NCI-H187 treated with DMSO at 0.1 percent for 48 hours (cell line): ENCODE data around the gene OSTC.
"Not testable (repeated sequence)": the region's sequence is repeated elsewhere in the genome, so short reads cannot be mapped to it uniquely, and the experiment has no call there.

Experiments
- DNase-seq: peaks from one replicate; lab custom pipeline; 2025; lab: John Stamatoyannopoulos, UW

Gene OSTC

DNA sequence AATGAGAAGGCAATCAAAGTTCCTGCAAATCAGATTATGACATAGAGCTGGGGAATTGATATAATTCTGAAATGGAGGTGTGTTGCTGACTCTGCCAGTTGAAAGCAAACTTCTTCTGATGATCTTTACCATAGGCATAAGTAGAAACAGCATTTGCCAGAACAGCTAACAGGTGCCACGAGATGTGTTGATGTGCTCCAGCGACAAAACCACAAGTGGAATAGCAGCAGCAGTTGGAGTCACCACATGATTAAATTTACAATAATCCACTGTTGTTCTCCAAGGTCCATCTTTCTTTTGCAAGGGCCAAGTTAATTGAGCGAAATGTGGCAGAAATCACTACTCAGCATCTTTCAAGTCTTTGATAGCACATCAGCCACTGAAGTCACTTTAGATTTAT lies 3.7 kb upstream of the OSTC start:
- no peak for DNase-seq

DNA sequence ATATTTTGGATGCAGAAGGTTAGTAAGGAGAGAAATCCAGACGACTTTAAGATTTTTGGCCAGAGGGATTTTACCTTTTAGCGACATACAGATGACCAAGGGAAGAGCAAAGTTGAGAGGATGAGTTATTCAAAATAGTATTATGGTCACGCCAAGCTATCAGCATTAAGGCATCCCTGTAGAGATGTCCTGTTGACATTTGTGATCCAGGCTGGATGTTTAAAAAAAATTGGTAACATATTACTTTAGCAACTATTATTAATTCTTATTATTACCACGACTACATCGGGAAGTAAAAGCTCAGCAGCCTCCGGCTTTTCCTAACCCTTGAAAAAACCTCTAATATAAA lies 562 bp upstream of the OSTC start:
- DNase-seq, result no peak

DNA sequence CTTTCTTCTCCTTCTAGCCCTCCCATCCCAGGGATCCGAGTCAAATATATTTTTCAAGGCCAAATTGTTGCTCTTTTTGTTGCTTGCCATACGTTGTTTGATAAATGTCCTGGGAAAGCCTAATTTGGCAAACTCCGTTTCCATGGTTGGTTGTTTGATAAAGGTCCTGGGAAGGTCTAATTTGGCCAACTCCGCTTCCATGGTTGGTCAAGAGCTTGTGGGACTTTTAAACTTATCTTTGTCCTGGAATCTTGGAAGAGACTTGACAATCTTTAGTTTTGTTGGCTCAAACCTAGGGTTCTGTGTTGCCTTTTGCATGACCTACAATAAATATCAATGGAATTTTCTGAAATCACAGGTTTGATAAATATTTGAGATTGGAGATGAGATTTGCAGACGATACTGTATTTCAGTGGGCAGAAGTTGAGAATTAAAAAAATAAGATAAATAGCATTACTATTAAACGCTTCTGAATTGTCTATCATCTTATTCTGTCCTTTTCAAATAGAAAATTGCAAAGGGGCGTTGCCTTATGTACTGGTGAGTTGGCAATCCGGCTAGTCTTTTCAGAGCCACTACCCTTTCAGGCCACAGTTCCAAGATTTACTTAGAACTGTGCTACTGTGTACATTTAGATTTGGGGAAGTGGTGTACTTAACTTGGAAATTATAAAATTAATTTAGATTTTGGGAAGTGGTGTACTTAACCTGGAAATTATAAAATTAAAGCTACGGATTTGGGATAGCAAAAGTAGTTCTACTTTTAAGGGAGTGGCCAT lies 804 bp downstream of the OSTC start:
- DNase-seq, result no peak

DNA sequence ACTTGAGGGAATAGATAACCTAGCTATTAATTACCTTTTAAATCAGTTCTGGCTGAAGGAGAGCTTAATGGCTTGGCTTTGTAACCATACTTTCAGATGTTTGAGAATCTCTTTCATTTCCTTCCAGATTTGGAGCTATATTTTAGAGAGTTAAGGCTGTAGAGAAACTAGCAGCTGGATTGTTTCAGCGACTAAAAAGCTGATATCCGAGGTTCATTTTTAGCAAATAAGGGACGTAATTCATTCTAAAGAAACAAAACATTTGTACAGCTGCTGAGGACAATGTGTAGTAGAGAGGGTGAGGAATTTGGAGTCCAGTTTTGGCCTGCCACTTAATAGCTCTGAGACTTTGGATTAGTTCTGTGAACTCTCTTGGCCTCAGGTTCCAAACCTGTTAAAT lies 12.2 kb downstream of the OSTC start:
- no peak for DNase-seq

DNA sequence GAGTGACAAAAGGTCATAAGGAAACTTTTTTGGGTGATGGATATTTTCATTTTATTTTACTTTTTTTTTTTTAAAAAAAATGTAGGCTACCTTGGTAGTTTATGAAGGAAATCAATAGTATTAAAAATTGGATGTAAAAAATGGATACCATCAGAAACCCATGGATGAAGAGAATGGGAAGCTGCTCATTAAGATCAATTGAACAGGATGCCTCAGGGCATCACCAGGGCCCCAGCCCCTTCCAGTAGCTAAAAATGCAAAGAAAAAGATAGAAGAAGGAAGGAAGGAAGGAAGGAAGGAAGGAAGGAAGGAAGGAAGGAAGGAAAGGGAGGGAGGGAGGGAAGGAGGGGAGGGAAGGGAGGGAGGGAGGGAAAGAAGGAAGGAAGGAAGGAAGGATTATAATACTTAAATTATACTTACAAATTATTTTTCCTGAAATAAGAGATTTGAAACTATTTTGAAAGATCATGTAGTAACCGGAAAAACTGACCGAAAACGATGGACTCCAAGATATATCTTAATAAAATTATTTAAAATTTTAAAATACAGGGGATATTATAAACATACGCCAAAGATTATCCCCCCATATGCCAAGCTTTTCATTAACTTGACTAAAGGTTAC lies 24.1 kb downstream of the OSTC start:
- DNase-seq, result no peak

DNA sequence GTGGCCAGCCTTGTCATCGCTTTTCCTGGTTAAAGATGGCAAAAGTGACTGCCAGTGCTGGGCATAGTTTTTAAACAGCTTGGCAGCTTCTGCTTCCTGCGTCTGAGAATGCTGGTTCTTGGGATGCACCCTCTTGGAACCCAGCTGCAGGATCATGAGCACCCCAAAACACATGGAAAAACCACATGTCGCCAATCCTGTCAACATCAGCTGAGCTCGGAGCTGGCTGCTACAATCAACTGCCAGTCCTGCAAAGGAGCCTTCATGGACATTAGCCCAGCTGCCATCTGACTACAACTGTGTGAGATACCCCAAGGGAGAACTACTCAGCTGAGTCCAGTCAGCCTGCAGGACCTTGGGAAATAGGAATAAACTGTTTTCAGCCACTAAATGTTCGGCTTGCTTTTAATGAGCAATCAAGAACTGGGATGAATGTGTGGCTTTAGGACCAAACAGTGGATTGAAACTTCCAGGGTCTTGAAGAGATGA lies 31.0 kb downstream of the OSTC start:
- DNase-seq, result no peak

DNA sequence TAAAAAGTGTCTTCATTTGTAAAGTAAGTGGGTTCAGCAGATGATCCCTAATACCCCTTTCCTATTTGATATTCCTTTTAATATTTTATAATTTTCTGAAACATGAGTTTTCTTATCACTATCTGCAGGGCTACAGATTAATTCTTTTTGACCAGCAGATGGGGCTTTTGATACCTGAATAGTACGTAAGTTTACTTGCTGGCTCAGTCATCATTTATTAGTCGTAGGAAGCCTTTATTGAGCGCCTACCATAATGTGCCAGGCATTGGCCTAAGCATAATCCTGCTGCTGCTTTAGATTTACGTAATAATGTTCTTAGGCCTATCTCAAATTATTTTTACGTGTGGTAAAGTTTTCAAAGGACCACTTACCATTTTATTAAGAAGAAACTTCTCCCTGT lies 33.1 kb downstream of the OSTC start:
- DNase-seq, result no peak

DNA sequence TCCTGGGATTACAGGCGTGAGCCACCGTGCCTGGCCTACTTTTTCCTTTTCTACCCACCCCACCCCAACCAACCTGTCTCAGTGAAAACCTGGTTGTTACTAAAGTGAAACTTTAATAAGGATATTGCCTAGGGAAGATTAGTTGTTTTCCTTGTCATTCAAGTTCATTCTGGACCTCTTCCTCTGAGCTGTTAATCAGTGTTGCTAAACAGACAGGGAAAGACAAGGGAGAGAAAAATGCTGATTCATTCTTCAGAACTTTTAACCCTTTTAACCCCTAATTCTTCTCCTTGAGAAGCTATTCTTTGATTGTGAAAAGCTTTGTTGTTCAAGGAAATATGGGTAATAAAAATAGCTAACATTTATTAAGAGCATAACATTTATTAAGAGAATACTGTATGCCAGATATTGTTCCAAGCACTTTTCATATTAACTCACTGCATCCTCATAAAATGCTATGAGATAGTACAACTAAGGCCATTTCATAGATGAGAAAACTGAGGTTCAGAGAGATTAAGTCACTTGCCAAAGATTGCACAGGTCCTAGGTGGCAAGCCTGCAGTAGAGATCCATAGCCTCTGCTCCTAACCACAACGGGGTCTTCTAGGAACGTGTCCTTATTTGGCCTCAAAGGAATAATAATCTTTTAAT lies 34.8 kb downstream of the OSTC start:
- no peak for DNase-seq

DNA sequence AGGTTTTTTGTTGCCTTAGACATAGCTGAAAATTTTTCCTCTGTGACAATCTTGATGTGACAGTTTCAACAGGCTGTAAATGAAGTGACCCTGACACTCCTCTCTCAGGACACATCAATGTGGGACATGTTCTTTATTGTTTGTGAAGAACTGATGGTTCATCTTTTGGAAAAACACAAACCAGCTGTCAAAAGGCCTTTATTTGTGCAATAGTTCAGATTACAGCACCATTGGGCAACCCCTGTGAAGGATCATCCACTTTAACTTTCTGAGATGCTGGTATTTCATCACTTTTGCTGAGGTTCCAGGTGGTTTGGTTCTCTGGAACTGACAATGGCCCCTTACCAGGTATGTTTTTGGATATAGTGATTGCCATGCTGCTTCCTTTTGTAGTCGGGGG lies 40.3 kb downstream of the OSTC start:
- DNase-seq, result no peak

DNA sequence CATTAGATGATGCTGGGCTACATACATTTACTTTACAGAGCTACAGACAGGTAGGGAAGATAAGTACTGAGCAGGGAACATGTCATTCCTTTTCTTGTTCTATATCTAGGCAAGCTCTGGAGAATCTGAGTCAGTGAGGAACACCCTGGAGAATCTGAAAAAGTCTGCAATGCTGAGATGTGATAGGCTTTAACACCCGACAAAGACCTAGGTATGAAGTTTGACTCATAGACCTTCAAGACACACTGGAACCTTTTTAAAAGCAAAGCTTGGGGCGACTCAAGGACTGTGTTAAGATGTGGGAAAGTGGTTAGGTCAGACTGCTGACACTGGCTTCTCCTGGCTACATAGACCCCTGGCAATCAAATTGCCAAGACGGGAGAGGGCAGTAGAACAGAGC lies 42.8 kb downstream of the OSTC start:
- DNase-seq, result no peak

DNA sequence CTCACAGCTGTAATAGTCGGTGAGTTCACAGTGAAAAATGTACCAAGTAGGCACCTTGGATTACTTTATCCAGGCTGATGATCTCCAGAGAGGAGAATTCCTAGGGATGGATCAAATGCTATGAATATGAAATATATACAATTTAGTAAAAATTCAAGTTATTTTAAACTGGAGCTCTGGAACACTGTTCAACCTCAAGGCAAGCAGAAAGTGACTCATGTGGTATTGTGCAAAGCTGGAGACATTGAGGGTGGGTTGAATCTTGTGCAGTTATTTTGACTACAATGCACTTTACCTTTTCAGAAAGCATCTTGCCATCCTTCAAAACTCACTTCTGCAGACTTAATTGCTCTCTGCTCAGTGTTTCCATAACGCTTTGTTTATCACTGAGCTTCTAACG lies 43.4 kb downstream of the OSTC start:
- DNase-seq, result no peak

DNA sequence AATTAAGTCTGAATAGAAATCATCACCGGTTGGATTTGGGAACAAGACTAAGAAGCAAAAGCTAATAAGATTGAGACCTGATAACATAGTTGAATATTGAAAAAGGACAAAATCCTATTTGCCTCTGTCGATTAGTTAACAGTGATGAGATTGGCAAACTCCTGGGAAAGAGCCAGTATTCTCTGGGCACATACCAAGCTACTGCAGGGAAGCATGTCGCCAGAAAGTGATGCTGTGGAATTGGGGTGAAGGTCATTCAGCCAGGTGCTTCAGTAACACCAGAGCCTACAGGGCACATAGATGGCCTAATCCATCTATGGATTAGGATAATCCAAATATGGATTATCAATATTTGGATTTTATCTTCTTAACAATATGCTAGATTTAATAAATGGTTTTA lies 44.0 kb downstream of the OSTC start:
- DNase-seq, result no peak

DNA sequence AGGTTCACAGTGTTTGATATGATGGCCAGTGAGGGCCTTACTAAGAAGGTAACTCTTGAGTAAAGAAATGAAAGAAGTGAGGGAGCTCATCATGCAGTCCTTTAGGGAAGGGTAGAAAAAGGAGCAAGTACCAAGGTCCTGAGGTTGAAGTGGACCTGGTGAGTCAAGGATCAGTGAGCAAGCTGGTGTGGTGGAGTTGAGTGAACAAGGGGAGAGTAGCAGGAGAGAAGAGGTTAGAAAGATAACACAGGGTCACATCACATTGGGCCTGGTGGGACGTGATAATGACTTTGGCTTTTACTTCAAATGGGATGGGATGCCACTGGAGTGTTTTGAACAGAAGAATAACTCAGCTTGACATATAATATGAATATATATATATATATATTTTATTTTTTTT lies 44.7 kb downstream of the OSTC start:
- DNase-seq, result no peak

DNA sequence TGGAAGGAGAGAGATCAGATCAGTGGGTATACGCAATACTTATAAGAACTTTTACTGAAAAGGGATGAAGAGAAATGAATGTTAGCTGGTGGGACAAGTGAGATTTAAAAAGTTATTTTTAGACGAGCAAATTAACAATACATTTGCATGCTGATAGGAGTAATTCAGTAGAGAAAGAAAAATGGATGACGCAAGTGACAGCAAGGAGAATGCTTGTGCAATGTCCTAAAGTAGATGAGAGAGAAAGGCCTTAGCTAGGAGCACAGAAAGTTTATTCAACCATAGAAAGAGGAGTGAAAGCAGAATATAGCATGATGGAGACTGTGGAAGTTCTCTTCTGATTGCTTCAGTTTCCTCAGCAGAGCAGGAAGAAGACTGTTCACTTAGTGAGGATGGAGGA lies 45.8 kb downstream of the OSTC start:
- no peak for DNase-seq

DNA sequence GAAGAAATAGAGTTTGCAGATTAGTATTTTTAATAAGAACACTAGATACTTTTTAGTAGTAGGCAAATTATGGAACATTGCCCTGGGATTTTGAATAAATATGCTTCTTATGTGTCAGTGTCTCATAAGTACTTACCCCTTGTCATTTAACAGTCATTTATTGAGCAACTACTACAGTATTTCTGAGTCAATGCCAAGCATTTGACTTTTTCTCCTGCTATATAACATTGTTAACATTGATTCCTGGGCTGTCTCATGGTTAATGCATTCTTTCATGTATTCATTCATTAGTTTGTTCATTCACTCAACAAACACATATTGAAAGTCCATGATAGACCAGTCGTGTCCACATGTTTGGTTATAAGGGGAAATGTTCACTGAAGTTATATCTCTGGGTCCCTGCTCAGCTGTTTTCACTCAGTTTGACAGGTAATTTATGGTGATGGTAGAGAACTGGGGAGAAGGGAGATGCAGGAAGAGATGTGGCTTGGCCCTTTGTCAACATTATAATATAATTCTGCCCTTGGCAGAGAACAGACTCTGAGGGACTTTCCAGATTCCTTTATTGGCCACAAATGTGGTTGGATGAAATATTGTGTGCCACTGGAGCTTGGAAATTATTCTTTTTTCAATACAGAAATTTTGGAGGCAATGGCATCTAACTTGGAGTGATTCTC lies 49.8 kb downstream of the OSTC start:
- no peak for DNase-seq

DNA sequence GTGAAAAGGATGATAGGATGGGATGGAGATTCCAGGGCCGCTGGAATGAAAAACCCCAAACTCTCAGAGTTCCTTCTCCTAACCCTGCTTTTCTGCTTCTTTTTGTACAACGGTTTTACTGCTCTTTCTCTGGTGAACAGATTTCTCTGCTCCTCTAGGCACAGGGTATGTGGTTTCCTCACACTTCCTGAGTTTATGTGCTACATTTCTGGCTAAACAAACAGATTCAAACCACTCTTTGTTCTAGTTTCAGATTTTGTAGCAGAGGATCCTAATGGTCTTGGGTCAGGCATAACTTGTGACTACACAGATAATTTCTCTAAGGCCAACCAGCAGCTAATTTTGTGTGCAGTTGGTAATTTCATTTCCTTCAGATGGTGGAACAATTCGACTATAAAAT lies 52.6 kb downstream of the OSTC start:
- DNase-seq, result no peak

DNA sequence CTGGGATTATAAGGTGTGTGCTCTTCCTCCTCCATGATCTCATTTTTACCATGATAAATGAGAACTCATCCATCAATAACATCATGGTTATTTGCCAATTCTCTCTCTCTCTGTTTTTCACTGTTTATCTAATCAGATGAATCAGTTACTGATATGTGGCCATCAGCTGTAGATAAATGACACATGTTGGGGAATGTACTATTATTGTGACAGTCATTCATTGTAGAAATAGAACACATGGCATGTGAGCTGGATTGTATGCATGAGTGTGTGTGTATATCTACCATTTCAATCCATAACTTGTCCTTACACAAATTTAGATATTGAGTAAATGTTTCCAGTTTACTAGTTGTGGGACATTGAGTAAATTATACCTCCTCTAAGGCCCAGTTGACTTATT lies 53.0 kb downstream of the OSTC start:
- no peak for DNase-seq

DNA sequence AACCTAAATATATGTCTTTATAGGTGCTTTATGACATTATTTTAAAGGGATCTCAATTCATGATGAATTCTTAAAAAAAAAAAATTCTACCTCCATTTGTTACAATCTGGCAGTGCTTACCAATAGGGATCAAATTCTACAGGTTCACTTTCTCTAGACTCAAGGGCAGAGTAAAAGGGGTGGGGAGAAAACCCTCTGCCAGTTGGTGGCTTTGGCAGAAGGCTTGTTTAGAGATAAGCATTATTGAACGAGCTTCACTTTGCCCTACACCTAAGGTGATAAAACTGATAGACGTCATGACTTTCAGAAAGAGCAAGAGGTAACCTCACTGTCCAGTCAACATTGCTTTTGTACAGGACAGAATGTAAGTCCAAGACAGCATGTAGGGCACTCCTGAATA lies 53.6 kb downstream of the OSTC start:
- DNase-seq, result no peak

DNA sequence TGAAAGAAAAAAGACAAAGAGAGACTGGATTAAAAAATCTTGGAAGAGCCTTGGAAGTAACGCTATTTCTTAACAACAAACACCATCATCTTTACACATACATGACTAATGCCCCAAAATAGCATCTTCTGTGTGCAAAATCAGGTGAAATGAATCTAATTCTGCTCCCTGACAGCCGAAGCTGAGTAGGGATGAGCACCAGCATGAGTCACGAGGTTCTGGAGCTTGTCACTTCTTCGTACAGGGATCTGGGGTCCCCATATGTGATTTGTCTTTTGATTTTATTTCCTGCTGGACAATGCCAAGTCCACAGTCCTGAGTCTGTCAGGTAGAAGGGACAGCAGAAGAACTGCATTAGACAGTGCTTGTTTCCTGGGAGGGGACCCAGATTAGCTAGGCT lies 55.9 kb downstream of the OSTC start:
- DNase-seq, result no peak

DNA sequence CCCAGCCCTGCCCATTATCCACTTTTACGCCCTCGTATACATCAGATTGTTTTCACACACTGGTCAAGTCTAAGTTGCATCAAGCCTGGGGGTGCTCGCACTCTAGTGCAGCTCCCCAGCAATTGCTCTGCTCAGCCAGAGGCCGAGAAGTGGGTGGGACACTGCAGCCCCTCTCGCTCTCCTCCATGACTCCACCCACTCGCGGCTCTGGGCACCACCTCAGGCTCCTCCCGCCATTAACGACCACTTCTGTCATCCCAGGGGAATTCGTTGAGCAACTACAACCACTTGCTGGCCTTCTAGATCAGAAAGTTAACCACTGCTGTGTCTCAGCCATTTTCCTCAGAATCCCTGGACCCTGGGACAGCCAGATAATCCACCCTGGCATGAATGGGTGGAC lies 58.8 kb downstream of the OSTC start:
- no peak for DNase-seq

DNA sequence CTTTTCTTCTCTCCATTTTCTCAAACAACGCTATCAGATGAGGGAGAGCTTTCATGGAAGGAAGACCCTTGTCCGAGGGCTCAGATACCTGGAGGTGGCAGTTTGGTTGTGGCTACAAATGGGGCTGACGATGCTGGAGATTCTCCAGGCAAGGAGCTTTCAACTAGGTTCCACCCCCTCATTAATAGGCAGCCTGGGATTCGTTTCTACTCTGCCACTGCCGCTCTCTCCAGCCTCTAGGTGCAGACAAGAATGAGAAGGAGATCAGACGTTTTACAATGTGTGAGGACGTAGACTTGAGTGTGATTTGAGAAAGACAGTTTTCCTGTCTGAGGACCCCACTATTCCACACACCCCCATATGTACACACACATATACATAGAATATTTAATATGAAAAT lies 59.3 kb downstream of the OSTC start:
- no peak for DNase-seq

DNA sequence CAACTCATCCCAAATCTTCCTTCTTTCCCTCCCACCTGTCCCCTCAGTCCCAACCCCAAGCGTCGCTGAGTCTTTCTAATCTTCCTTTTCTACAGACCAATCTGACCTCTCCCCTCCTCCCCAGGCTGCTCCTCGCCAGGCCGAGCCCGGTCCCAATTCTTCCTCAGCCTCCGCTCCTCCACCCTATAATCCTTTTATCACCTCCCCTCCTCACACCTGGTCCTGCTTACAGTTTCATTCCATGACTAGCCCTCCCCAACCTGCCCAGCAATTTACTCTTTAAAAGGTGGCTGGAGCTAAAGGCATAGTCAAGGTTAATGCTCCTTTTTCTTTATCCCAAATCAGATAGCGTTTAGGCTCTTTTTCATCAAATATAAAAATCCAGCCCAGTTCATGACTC lies 60.2 kb downstream of the OSTC start:
- not testable (repeated sequence) for DNase-seq

DNA sequence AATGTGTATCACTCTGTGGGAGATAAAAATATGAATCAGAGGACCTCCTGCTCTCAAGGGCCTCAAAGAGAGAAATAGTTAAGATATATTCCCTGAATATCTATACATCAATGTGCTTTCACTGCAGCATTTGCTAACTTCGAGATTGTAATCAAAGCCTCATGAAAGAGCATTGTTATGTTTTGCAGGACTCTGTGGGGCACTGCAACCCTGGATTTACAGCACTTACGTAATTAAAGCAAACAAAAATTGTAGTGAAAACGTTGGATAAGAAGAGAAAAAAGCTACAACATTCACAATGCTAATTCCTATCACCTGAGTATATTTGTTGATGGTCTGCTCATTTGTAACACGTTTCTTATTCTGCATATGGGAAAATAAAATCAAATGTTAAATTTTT lies 64.5 kb downstream of the OSTC start:
- no peak for DNase-seq
